HepG2 (cell line): ENCODE data around the gene KRI1. TPM values are rescaled to one million over a fixed set of nuclear protein-coding genes. Genes with fewer than 3 reads are reported as not detected.

Source experiments
- CC2D1A ChIP-seq: sonication (generic); formaldehyde crosslinking; IDR thresholded peaks from 2 replicates; pipeline ENCODE4 v1.8.1; 2023; ENCODE audit warnings: mild to moderate bottlenecking, missing genetic modification reagents
- GABPB1 ChIP-seq: IDR thresholded peaks from 2 replicates; pipeline ENCODE4 v1.6.1; 2016; ENCODE audit warnings: mild to moderate bottlenecking, missing genetic modification reagents, moderate library complexity, missing compliant biosample characterization
- MED8 ChIP-seq: sonication (generic); formaldehyde crosslinking; IDR thresholded peaks from 2 replicates; pipeline ENCODE4 v1.8.1; 2023; ENCODE audit warnings: mild to moderate bottlenecking, missing genetic modification reagents; ENCODE audit not compliant: insufficient replicate concordance
- RFXANK ChIP-seq: IDR thresholded peaks from 2 replicates; pipeline ENCODE4 v1.6.1; 2016
- ZNF24 ChIP-seq: fragments of 450-650 bp; IDR thresholded peaks from 2 replicates; pipeline ENCODE4 v1.6.1; 2017; ENCODE audit warnings: antibody characterized with exemption, mild to moderate bottlenecking
- ZNF251 ChIP-seq: sonication (generic); formaldehyde crosslinking; IDR thresholded peaks from 2 replicates; pipeline ENCODE4 v1.9.0; 2021; ENCODE audit warnings: mild to moderate bottlenecking, missing genetic modification reagents
- ZNF354B ChIP-seq: sonication (generic); formaldehyde crosslinking; IDR thresholded peaks from 2 replicates; pipeline ENCODE4 v1.8.0; 2022; ENCODE audit warnings: mild to moderate bottlenecking, missing genetic modification reagents
- ZNF383 ChIP-seq: sonication (generic); formaldehyde crosslinking; IDR thresholded peaks from 2 replicates; pipeline ENCODE4 v1.4.0; 2020; ENCODE audit warnings: missing genetic modification reagents, mild to moderate bottlenecking, borderline replicate concordance
- ZNF460 ChIP-seq: sonication (generic); formaldehyde crosslinking; IDR thresholded peaks from 2 replicates; pipeline ENCODE4 v1.5.1; 2020; ENCODE audit warnings: missing genetic modification reagents, mild to moderate bottlenecking, borderline replicate concordance
- ZNF670 ChIP-seq: sonication (generic); formaldehyde crosslinking; IDR thresholded peaks from 2 replicates; pipeline ENCODE4 v1.8.0; 2022; ENCODE audit warnings: mild to moderate bottlenecking, missing genetic modification reagents, borderline replicate concordance
- ZNF878 ChIP-seq: sonication (generic); formaldehyde crosslinking; IDR thresholded peaks from 2 replicates; pipeline ENCODE4 v1.8.1; 2023; ENCODE audit warnings: mild to moderate bottlenecking, missing genetic modification reagents, moderate library complexity
- polyA plus RNA-seq, 8 experiments: library from polyadenylated mRNA; depleted of rRNA in 3 of 8; stranded (reverse) in 7 of 8; unstranded in 1 of 8; fragments of >200 nt; fragmentation: Illumina TruSeq in 4 of 8; extraction: Trizol in 4 of 8; gene quantifications; 2 replicates each; pipeline versions ENCODE4 v1.2.1 to v1.2.3, GENCODE V29; 2011 to 2016; ENCODE audit warnings: low read depth in 4 of 8, missing spikeins in 1 of 8, mixed read lengths in 1 of 8; ENCODE audit not compliant: insufficient read depth in 1 of 8
- total RNA-seq, 5 experiments: library from RNA; depleted of rRNA; stranded (reverse); fragments of >200 nt; fragmentation: Illumina TruSeq; extraction: Trizol; gene quantifications; 2 replicates each; pipeline ENCODE4 v1.2.3, GENCODE V29; 2016; ENCODE audit warnings: low read depth in 1 of 5
- TF ChIP-seq, protein P1 (sequence below): sonication (generic); formaldehyde crosslinking; IDR thresholded peaks from 2 replicates; pipeline ENCODE4 v1.5.1; 2020; ENCODE audit warnings: mild to moderate bottlenecking, missing genetic modification reagents, borderline replicate concordance
- TF ChIP-seq, protein P2 (sequence below): sonication (generic); formaldehyde crosslinking; IDR thresholded peaks from 2 replicates; pipeline ENCODE4 v1.4.0; 2020; ENCODE audit warnings: missing genetic modification reagents, low read depth, mild to moderate bottlenecking, borderline replicate concordance
- TF ChIP-seq, protein P3 (sequence below): sonication (generic); formaldehyde crosslinking; IDR thresholded peaks from 2 replicates; pipeline ENCODE4 v1.8.0; 2022; ENCODE audit warnings: missing genetic modification reagents, mild to moderate bottlenecking, moderate library complexity, borderline replicate concordance
- TF ChIP-seq, protein P4 (sequence below): sonication (generic); formaldehyde crosslinking; IDR thresholded peaks from 2 replicates; pipeline ENCODE4 v1.4.0; 2020; ENCODE audit warnings: missing genetic modification reagents

Gene KRI1
- total and polyA plus RNA-seq, 2 of the 13 experiments (the other 11 are each of a cell fraction or from before 2014, with no cell fraction given) = 9.1 to 11.7 TPM

DNA sequence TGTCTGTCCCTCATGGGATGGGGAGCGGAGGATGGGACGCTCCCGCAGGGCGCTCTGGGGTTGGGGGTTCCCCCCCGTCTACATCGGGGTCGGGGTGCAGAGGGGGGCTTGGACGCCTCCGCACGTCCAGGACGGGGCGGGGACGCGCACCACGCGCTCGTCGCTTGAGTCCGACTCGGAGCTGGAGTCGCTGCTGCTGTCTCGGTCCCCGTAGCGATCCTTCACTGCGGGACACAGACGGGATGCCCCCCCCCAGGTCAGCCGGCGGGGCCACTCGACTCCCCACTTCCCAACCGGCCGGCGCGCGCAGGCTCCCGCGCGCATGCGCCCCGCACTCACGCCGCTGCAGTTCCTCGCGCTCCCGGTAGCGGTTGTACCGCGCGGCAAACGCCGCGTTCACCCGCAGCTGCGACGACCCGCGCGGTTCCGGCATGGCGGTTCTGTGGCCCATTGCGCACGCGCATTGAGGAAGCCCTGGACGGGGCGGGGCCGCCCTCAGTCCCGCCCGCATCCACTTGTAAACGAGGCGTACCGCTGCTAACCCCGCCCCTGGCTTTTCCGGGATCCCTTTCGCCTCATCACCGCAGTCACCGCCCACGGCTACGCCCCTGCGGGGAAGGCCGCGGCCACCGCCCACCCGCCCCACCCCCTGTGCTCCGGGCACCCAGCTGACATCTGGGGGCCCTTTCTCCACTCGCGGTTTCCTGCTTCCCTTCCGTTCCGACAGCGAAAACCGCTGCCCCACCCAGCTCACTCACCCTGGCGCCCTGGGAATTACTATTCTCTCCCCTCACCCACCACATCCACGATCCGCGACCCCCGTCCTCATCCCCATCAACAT, at the start of gene KRI1 (continued):
- TF ChIP-seq, protein P1, sequence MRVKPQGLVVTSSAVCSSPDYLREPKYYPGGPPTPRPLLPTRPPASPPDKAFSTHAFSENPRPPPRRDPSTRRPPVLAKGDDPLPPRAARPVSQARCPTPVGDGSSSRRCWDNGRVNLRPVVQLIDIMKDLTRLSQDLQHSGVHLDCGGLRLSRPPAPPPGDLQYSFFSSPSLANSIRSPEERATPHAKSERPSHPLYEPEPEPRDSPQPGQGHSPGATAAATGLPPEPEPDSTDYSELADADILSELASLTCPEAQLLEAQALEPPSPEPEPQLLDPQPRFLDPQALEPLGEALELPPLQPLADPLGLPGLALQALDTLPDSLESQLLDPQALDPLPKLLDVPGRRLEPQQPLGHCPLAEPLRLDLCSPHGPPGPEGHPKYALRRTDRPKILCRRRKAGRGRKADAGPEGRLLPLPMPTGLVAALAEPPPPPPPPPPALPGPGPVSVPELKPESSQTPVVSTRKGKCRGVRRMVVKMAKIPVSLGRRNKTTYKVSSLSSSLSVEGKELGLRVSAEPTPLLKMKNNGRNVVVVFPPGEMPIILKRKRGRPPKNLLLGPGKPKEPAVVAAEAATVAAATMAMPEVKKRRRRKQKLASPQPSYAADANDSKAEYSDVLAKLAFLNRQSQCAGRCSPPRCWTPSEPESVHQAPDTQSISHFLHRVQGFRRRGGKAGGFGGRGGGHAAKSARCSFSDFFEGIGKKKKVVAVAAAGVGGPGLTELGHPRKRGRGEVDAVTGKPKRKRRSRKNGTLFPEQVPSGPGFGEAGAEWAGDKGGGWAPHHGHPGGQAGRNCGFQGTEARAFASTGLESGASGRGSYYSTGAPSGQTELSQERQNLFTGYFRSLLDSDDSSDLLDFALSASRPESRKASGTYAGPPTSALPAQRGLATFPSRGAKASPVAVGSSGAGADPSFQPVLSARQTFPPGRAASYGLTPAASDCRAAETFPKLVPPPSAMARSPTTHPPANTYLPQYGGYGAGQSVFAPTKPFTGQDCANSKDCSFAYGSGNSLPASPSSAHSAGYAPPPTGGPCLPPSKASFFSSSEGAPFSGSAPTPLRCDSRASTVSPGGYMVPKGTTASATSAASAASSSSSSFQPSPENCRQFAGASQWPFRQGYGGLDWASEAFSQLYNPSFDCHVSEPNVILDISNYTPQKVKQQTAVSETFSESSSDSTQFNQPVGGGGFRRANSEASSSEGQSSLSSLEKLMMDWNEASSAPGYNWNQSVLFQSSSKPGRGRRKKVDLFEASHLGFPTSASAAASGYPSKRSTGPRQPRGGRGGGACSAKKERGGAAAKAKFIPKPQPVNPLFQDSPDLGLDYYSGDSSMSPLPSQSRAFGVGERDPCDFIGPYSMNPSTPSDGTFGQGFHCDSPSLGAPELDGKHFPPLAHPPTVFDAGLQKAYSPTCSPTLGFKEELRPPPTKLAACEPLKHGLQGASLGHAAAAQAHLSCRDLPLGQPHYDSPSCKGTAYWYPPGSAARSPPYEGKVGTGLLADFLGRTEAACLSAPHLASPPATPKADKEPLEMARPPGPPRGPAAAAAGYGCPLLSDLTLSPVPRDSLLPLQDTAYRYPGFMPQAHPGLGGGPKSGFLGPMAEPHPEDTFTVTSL (CRISPR knock-in tag) = no peak
- TF ChIP-seq CC2D1A = peak; percentile 92; the same call in 1 of the 2 replicates
- no peak for TF ChIP-seq ZNF383 (CRISPR knock-in tag)
- TF ChIP-seq GABPB1 (CRISPR knock-in tag) = peak; percentile 90
- TF ChIP-seq ZNF251 (CRISPR knock-in tag) = no peak
- no peak for TF ChIP-seq ZNF878 (CRISPR knock-in tag)
- TF ChIP-seq MED8 (CRISPR knock-in tag) = peak; percentile 60
- peak; percentile 81; the same call in 1 of the 2 replicates for TF ChIP-seq ZNF670 (CRISPR knock-in tag)
- no peak for TF ChIP-seq ZNF460 (CRISPR knock-in tag)
- TF ChIP-seq, protein P2, sequence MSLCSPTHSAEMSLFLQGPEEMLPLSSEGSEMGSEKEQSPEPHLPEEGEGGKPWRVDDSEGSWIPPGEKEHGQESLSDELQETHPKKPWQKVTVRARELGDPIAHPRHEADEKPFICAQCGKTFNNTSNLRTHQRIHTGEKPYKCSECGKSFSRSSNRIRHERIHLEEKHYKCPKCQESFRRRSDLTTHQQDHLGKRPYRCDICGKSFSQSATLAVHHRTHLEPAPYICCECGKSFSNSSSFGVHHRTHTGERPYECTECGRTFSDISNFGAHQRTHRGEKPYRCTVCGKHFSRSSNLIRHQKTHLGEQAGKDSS (CRISPR knock-in tag) = peak; percentile 96; the same call in 1 of the 2 replicates
- 0 out of 2 replicates have a peak, but pooled peaks have one; percentile 58 for TF ChIP-seq RFXANK (CRISPR knock-in tag)
- TF ChIP-seq ZNF24 = no peak
- TF ChIP-seq, protein P3, sequence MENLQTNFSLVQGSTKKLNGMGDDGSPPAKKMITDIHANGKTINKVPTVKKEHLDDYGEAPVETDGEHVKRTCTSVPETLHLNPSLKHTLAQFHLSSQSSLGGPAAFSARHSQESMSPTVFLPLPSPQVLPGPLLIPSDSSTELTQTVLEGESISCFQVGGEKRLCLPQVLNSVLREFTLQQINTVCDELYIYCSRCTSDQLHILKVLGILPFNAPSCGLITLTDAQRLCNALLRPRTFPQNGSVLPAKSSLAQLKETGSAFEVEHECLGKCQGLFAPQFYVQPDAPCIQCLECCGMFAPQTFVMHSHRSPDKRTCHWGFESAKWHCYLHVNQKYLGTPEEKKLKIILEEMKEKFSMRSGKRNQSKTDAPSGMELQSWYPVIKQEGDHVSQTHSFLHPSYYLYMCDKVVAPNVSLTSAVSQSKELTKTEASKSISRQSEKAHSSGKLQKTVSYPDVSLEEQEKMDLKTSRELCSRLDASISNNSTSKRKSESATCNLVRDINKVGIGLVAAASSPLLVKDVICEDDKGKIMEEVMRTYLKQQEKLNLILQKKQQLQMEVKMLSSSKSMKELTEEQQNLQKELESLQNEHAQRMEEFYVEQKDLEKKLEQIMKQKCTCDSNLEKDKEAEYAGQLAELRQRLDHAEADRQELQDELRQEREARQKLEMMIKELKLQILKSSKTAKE = peak; percentile 49; the same call in 1 of the 2 replicates
- TF ChIP-seq, protein P4, sequence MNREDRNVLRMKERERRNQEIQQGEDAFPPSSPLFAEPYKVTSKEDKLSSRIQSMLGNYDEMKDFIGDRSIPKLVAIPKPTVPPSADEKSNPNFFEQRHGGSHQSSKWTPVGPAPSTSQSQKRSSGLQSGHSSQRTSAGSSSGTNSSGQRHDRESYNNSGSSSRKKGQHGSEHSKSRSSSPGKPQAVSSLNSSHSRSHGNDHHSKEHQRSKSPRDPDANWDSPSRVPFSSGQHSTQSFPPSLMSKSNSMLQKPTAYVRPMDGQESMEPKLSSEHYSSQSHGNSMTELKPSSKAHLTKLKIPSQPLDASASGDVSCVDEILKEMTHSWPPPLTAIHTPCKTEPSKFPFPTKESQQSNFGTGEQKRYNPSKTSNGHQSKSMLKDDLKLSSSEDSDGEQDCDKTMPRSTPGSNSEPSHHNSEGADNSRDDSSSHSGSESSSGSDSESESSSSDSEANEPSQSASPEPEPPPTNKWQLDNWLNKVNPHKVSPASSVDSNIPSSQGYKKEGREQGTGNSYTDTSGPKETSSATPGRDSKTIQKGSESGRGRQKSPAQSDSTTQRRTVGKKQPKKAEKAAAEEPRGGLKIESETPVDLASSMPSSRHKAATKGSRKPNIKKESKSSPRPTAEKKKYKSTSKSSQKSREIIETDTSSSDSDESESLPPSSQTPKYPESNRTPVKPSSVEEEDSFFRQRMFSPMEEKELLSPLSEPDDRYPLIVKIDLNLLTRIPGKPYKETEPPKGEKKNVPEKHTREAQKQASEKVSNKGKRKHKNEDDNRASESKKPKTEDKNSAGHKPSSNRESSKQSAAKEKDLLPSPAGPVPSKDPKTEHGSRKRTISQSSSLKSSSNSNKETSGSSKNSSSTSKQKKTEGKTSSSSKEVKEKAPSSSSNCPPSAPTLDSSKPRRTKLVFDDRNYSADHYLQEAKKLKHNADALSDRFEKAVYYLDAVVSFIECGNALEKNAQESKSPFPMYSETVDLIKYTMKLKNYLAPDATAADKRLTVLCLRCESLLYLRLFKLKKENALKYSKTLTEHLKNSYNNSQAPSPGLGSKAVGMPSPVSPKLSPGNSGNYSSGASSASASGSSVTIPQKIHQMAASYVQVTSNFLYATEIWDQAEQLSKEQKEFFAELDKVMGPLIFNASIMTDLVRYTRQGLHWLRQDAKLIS (CRISPR knock-in tag) = no peak
- TF ChIP-seq ZNF354B (CRISPR knock-in tag) = no peak
